ENCODE measurements around the gene PLEKHJ1. TPM values are rescaled to one million over a fixed set of nuclear protein-coding genes. Genes with fewer than 3 reads are reported as not detected.

Gene PLEKHJ1
- total and polyA plus RNA-seq, 2 of the 13 experiments (the other 11 are each of a cell fraction or from before 2014, with no cell fraction given) = 70.5 to 130 TPM

DNA sequence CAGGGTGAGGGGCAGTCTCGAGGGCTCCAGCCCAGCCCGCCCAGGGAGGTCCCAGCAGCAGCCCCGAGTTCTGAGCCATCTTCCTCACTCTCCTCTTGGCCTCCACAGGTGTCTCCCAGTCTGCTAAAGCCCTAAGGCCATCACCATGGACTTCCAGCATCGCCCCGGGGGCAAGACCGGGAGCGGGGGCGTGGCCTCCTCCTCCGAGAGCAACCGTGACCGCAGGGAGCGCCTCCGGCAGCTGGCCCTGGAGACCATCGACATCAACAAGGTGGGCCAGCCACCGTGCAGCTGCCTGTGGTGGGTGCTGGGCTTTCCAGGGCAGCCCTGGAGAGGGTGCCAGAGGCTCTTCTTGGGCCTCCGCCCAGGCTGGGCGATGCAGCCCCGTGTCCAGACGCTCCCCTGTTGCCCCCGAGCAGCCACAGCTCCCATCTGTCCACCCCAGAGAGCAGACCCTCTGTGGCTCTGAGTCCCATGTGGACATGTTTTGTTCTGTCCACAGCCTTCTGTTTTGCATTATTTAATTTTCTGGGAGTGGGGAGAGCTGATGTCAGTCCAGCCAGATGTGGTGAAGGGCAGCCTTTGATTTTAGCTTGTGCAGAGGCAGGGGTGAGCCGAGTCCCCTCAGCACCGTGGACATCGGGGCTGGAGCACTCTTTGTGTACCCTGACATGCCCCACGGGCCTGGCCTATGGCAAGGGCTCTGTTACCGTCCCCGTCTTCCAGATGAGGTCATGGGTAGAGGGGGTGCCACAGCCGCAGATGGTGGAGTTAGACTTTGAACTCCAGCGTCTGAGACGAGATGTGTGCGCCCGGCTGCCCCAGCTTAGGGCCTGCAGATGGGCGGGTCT is 7.4 kb upstream of the PLEKHJ1 start (continued):
- TF ChIP-seq TRAFD1 (CRISPR knock-in tag; IDR thresholded peaks at IDR 0.05; ENCODE audit: borderline replicate concordance) = no peak

GRCh38 chr19:2242816-2243215 is 6.7 kb upstream of the PLEKHJ1 start:
- peaks cover 25 to 50% of the 10 kb centered on the region in 2 experiments; a peak in 4 of 5 replicates for H3K36me3 ChIP-seq (replicated peaks in 1 of 2; ENCODE audit: control insufficient read depth in 1 of 2, insufficient read depth in 2 of 2, low read length in 2 of 2)
- BruUV-seq (replicated peaks) = no TSS peak
- no peak for FAIRE-seq
- no peak for TF ChIP-seq GTF3A (CRISPR knock-in tag; conservative IDR thresholded peaks at IDR 0.05)
- no peak for TF ChIP-seq NCOA1 (CRISPR knock-in tag; IDR thresholded peaks at IDR 0.05)
- TF ChIP-seq GTF2F1 (IDR thresholded peaks at IDR 0.05; ENCODE audit: low read length) = no peak
- no peak for TF ChIP-seq TGIF2 (CRISPR knock-in tag; IDR thresholded peaks at IDR 0.05)
- TF ChIP-seq STAT5B (CRISPR knock-in tag; IDR thresholded peaks at IDR 0.05) = no peak
- TF ChIP-seq, protein P1, sequence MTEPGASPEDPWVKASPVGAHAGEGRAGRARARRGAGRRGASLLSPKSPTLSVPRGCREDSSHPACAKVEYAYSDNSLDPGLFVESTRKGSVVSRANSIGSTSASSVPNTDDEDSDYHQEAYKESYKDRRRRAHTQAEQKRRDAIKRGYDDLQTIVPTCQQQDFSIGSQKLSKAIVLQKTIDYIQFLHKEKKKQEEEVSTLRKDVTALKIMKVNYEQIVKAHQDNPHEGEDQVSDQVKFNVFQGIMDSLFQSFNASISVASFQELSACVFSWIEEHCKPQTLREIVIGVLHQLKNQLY (CRISPR knock-in tag; IDR thresholded peaks at IDR 0.05) = no peak
- TF ChIP-seq SP4 (CRISPR knock-in tag; IDR thresholded peaks at IDR 0.05) = no peak
- peak; percentile 47; the same call in 1 of the 2 replicates for TF ChIP-seq ZBTB33 (CRISPR knock-in tag; IDR thresholded peaks at IDR 0.05)
- no peak for TF ChIP-seq ZNF558 (CRISPR knock-in tag; IDR thresholded peaks at IDR 0.05; ENCODE audit: borderline replicate concordance)
- no peak for TF ChIP-seq ZNF350 (CRISPR knock-in tag; IDR thresholded peaks at IDR 0.05; ENCODE audit: borderline replicate concordance, low read depth)
- TF ChIP-seq JUNB (CRISPR knock-in tag; IDR thresholded peaks at IDR 0.05; ENCODE audit: borderline replicate concordance) = no peak
- no peak for TF ChIP-seq KDM1A (CRISPR knock-in tag; IDR thresholded peaks at IDR 0.05)
- TF ChIP-seq ZFP36 (IDR thresholded peaks at IDR 0.05; ENCODE audit: borderline replicate concordance, low read depth, low read length, partially characterized antibody) = peak; percentile 54
- TF ChIP-seq ZNF780A (CRISPR knock-in tag; IDR thresholded peaks at IDR 0.05) = no peak
- no peak for TF ChIP-seq SKI (IDR thresholded peaks at IDR 0.05; ENCODE audit: partially characterized antibody)
- no peak for TF ChIP-seq NCOA5 (CRISPR knock-in tag; IDR thresholded peaks at IDR 0.05)
- CTCF ChIA-PET (ENCODE audit: low intra/inter-chr PET ratio, low total read pairs) = interaction anchor here (1.4 kb wide), 1 partner anchor 73 kb away, joined by 5 read pairs; no protein-coding TSS in a partner anchor
- no peaks in the 10 kb centered on the region for H3K27me3 ChIP-seq (ENCODE audit: control insufficient read depth in 1 of 2, insufficient read depth in 2 of 2, low read length in 2 of 2)
- intact Hi-C loops (cut with micrococcal nuclease; ENCODE audit: unreplicated experiment) = no loop called here
- H3K4me3 ChIP-seq (replicated peaks in 1 of 3; ENCODE audit: insufficient read depth in 1 of 3, low read depth in 2 of 3, low read length in 3 of 3) = no peak overlapping the region
- H4K20me1 ChIP-seq (ENCODE audit: insufficient read depth, low read length) = peaks cover 45% of the 10 kb centered on the region
- no peak for ATAC-seq
- H3K9me3 ChIP-seq (ENCODE audit: low read length) = no peaks in the 10 kb centered on the region
- no peak for DNase-seq (ENCODE audit: low spot score)
- in situ Hi-C loops (cut with HindIII; ENCODE audit: extremely low pct_ligation_motif_present, low pct_unique_long_range_greater_than_20kb) = no loop called here
- peak overlapping the region; percentile 18 for H3K9ac ChIP-seq (ENCODE audit: insufficient read depth, low read depth, low read length)
- H2AFZ ChIP-seq (ENCODE audit: low read length) = no peak overlapping the region
- POLR2A ChIA-PET = interaction anchor here (1.1 to 1.5 kb wide), 2 partner anchors 10 to 24 kb away, joined by 3 to 9 read pairs; no protein-coding TSS in a partner anchor
- H3K4me1 ChIP-seq (ENCODE audit: insufficient read depth, low read length) = peaks cover 64% of the 10 kb centered on the region
- WGBS (ENCODE audit: low lambda C conversion rate) = 97% methylated on average over 8 of the region's 8 CpGs
- peaks cover 60% of the 10 kb centered on the region for H3K79me2 ChIP-seq (ENCODE audit: insufficient read depth, low read length)
- H3K27ac ChIP-seq (ENCODE audit: extremely low read length, insufficient read depth, low read length) = peak overlapping the region; percentile 58
- H3K4me2 ChIP-seq (ENCODE audit: low read depth, low read length) = peak overlapping the region; percentile 98; the same call in 1 of the 2 replicates
